Heart left ventricle (tissue), 16 donors: Measurements from ENCODE around the gene CHCHD1. TPM values are rescaled to one million over a fixed set of nuclear protein-coding genes. Genes with fewer than 3 reads are reported as not detected.

Source experiments
- ATAC-seq, 4 donors: fragments of 200-7000 bp; cut with Tn5 transposase; one replicate each; pipeline ENCODE4 v1.9.1; 2020 to 2022; ENCODE audit warnings: moderate library complexity in 4 of 4, mild to moderate bottlenecking in 3 of 4, moderate number of reproducible peaks in 1 of 4
- DNase-seq, 5 donors: peaks; one replicate each; pipeline ENCODE4 v3.0.0-alpha.2; 2020
- H3K27ac ChIP-seq, 12 donors: fragments of 200-600 bp; sonication (generic) in 4 of 12; one replicate each; pipeline versions ENCODE4 v1.5.0 to v1.8.0; 2016 to 2022; ENCODE audit warnings: mild to moderate bottlenecking in 2 of 12
- H3K27me3 ChIP-seq, 9 donors: fragments of 200-600 bp; sonication (generic) in 2 of 9; one replicate each; pipeline versions ENCODE4 v1.5.1 to v1.8.0; 2016 to 2022; ENCODE audit warnings: mild to moderate bottlenecking in 3 of 9
- H3K36me3 ChIP-seq, 9 donors: fragments of 200-600 bp; sonication (generic) in 2 of 9; one replicate each; pipeline versions ENCODE4 v1.5.0 to v1.8.0; 2018 to 2022; ENCODE audit warnings: mild to moderate bottlenecking in 2 of 9
- H3K4me1 ChIP-seq, 12 donors: fragments of 200-600 bp; sonication (generic) in 4 of 12; one replicate each; pipeline versions ENCODE4 v1.5.0 to v1.8.0; 2016 to 2022; ENCODE audit warnings: mild to moderate bottlenecking in 3 of 12
- H3K4me3 ChIP-seq, 12 donors: fragments of 200-600 bp; sonication (generic) in 4 of 12; one replicate each; pipeline versions ENCODE4 v1.5.0 to v1.8.0; 2017 to 2022; ENCODE audit warnings: mild to moderate bottlenecking in 9 of 12, moderate library complexity in 4 of 12
- H3K9me3 ChIP-seq, 12 donors: fragments of 200-600 bp; sonication (generic) in 4 of 12; one replicate each; pipeline versions ENCODE4 v1.5.0 to v1.8.0; 2016 to 2022; ENCODE audit warnings: mild to moderate bottlenecking in 1 of 12
- POLR2A ChIP-seq, 2 donors: fragments of 450-650 bp; IDR thresholded peaks; one replicate each; pipeline ENCODE4 v1.6.1; 2017; ENCODE audit warnings: antibody characterized with exemption in 2 of 2, mild to moderate bottlenecking in 2 of 2, moderate library complexity in 2 of 2
- WGBS, 4 donors: extraction: QIAGEN DNeasy Blood & Tissue Kit in 2 of 4; methylation state at CpG; one replicate each; pipeline versions ENCODE4 v1.1.5 to v1.1.7; 2013 to 2018; 5-methylcytosine and 5-hydroxymethylcytosine counted together
- intact Hi-C, 10 donors: fragments of 100-400 bp; cut with DNase I; formaldehyde crosslinking; loops; one replicate each; pipeline versions ENCODE4 v1.11.1 to v1.14.2; 2022
- polyA plus RNA-seq, 2 donors: library from polyadenylated mRNA; stranded (reverse); fragments of 200-250 nt; gene quantifications; one replicate each; pipeline ENCODE4 v1.2.3, GENCODE V29; 2013
- total RNA-seq, 9 donors: library from RNA; depleted of rRNA in 2 of 9; stranded (reverse); fragments of >200 nt in 2 of 9; fragmentation: NEBNext Ultra II Directional in 3 of 9; extraction: Animal tissue kit (Norgen Biotek cat#: 25700) in 3 of 9; gene quantifications; one replicate each; pipeline versions ENCODE4 v1.1.0 to v1.2.4, GENCODE V29; 2016 to 2023
- TF ChIP-seq, protein P1 (sequence below), 12 donors: fragments of 200-600 bp; sonication (generic) in 4 of 12; IDR thresholded peaks; one replicate each; pipeline versions ENCODE4 v1.5.0 to v1.8.0; 2018 to 2022; ENCODE audit warnings: antibody characterized with exemption in 12 of 12, mild to moderate bottlenecking in 5 of 12
- donor health status: ischemic (EF 13 %, LVEDD 7.1; RV severe dilation, severe dysfunction).
- donor health status: healthy with polysubstance abuse.
- donor health status: DM: no; HTN: yes; CAD: no.
- donor health status: DM: no; HTN: no; CAD: no.
- donor health status: ischemic (EF 25% LVEDD 6.9; RV normal size, moderate dysfunction).
- donor health status: ischemic (EF 25% LVEDD 5.7; RV mildly dilated, moderate dysfunction).
- donor health status: healthy.
- donor health status: DM: yes; HTN: yes; CAD: no.
- donor health status: ischemic (EF 35%, LVEDD 5.7; RV mildly dilated, moderate dysfunction).
- donor health status: nonischemic (EF 11% LVEDD 7.7; RV severe dilation, severe dysfunction).
- donor health status: DM: yes; HTN: yes; CAD: no.
- donor health status: PGD.
- donor health status: ischemic (EF 29% LVEDD 5.4; RV normal size, mild dysfunction).
- donor health status: nonischemic (EF 23%, LVEDD 6.1; RV moderate dilation, normal function).

CHCHD1 gene
- total and polyA plus RNA-seq, 11 donors = 17.3 to 77.9 (median 24.0) TPM

GRCh38 chr10:73750819-73751218 is 31.0 kb upstream of the CHCHD1 start:
- WGBS, 4 donors = 89 to 100% (median 96%) methylated on average over 1 of the region's 1 CpG
- ATAC-seq (no peak), DNase-seq (no peak)
- H3K27me3 ChIP-seq = no peaks in the 10 kb centered on the region
- peaks cover 1 to 40% (median 22%) of the 10 kb centered on the region in 12 donors for H3K4me1 ChIP-seq
- intact Hi-C loops = no loop called here
- no peaks in the 10 kb centered on the region for H3K9me3 ChIP-seq
- peaks cover 0 to 97% (median 94%) of the 10 kb centered on the region in 9 donors for H3K36me3 ChIP-seq
- no peak overlapping the region for H3K4me3 ChIP-seq
- H3K27ac ChIP-seq = no peak overlapping the region
- TF ChIP-seq, protein P1, sequence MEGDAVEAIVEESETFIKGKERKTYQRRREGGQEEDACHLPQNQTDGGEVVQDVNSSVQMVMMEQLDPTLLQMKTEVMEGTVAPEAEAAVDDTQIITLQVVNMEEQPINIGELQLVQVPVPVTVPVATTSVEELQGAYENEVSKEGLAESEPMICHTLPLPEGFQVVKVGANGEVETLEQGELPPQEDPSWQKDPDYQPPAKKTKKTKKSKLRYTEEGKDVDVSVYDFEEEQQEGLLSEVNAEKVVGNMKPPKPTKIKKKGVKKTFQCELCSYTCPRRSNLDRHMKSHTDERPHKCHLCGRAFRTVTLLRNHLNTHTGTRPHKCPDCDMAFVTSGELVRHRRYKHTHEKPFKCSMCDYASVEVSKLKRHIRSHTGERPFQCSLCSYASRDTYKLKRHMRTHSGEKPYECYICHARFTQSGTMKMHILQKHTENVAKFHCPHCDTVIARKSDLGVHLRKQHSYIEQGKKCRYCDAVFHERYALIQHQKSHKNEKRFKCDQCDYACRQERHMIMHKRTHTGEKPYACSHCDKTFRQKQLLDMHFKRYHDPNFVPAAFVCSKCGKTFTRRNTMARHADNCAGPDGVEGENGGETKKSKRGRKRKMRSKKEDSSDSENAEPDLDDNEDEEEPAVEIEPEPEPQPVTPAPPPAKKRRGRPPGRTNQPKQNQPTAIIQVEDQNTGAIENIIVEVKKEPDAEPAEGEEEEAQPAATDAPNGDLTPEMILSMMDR (IDR thresholded peaks at IDR 0.05) = no peak
- no peak for TF ChIP-seq POLR2A (IDR thresholded peaks at IDR 0.05)

DNA sequence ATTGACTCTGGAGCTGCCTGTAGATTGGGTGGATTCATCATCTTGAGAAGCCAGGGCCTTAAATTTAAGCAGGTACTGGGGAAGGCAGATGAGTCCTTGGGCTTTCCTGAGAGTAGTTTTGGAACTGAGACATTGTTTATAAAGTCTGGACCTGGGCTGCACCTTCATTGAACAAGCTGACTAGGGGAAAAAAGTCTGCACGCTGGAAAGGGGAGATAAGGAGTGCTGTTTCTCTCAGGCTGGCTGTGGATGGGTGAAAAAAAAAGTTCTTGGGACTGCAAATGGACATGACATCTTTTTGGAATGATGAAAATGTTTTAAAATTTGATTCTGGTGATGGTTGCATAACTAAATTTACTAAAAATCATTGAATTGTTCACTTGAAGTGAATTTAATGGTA is 25.7 kb upstream of the CHCHD1 start:
- 30 to 72% (median 34%) methylated on average over 1 of the region's 1 CpG for WGBS, 4 donors
- peaks cover 0 to 100% (median 84%) of the 10 kb centered on the region in 9 donors for H3K36me3 ChIP-seq
- ATAC-seq = no peak
- peaks cover 0 to 10% (median 0%) of the 10 kb centered on the region in 12 donors for H3K4me1 ChIP-seq
- DNase-seq = no peak
- TF ChIP-seq, protein P1 (IDR thresholded peaks at IDR 0.05) = no peak
- no peak for TF ChIP-seq POLR2A (IDR thresholded peaks at IDR 0.05)
- H3K27ac ChIP-seq = no peak overlapping the region
- no peak overlapping the region for H3K4me3 ChIP-seq
- H3K9me3 ChIP-seq = no peaks in the 10 kb centered on the region
- H3K27me3 ChIP-seq = no peaks in the 10 kb centered on the region
- intact Hi-C loops = no loop called here

DNA sequence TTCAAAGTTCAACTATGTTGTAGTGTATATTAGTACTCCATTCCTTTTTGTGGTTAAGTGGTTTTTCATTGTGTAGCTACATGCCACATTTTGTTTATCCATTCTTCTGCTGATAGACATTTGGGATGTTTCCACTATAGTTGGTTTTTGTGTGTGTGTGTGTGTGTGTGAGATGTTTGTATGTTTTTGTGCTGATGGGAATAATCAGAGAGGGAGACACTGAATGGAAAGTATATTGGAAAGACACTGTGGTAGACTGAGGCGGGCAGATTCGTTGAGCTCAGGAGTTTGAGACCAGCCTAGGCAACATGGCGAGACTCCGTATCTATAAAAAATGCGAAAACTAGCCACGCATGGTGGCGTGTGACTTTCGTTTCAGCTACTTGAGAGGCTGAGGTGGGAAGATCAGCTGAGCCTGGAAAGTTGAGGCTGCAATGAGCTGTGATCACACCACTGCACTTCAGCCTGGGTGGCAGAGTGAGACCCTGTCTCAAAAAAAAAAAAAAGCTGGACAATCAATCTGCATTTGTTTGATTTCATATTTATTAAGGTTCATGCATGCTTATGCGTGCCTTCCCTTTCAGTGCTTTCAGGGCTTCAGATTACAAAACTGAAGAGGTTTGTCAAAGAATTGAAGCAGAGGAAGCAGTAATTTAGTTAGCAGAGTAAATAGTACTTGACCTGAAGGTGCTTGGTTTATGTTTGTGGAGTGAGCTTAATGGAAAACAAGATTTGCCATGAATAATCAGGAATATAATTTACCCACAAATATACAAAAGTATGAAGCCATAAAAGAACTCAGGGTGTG is 22.9 kb upstream of the CHCHD1 start:
- H3K27me3 ChIP-seq = no peaks in the 10 kb centered on the region
- peaks cover 0 to 100% (median 84%) of the 10 kb centered on the region in 9 donors for H3K36me3 ChIP-seq
- ATAC-seq = no peak
- WGBS, 4 donors = 90 to 96% (median 93%) methylated on average over 9 of the region's 9 CpGs
- H3K4me1 ChIP-seq = peaks cover 0 to 10% (median 0%) of the 10 kb centered on the region in 12 donors
- no peak overlapping the region for H3K4me3 ChIP-seq
- H3K9me3 ChIP-seq = no peaks in the 10 kb centered on the region
- DNase-seq = no peak
- peak overlapping the region in 1 of 12 donors; percentile 47 for H3K27ac ChIP-seq
- intact Hi-C loops = no loop called here
- TF ChIP-seq, protein P1 (IDR thresholded peaks at IDR 0.05) = no peak
- no peak for TF ChIP-seq POLR2A (IDR thresholded peaks at IDR 0.05)

DNA sequence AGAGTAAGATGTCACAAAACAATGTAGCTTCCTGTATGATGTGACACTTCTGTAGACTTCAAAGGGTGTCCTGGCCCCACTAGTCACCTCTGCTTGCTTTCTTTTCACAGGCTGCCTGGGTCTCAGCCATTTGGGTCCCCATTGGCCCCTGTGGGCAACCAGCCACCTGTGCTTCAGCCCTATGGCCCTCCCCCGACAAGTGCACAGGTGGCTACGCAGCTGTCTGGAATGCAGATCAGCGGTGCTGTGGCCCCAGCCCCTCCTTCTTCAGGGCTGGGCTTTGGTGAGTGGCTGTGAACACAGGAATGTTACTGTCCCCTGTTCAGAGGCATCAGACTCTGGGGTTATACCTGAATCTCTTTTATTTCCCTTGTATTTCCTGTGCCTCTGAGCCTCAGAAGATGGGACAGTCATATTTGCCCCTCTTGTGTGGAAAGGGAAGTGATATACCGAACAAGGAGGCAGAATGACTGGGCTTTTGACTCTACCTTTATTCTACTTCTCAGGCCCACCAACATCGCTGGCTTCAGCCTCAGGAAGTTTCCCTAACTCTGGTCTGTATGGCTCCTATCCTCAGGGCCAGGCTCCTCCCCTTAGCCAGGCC is 22.2 kb upstream of the CHCHD1 start:
- peak in 1 of 4 donors; percentile 16 for ATAC-seq
- WGBS, 4 donors = 68 to 82% (median 76%) methylated on average over 5 of the region's 5 CpGs

More for the DNA sequence above, 22.2 kb upstream of the CHCHD1 start:
- TF ChIP-seq, protein P1 (IDR thresholded peaks at IDR 0.05) = no peak
- intact Hi-C loops = no loop called here
- peaks cover 0 to 100% (median 84%) of the 10 kb centered on the region in 9 donors for H3K36me3 ChIP-seq
- H3K27me3 ChIP-seq = no peaks in the 10 kb centered on the region
- H3K4me1 ChIP-seq = peaks cover 0 to 10% (median 0%) of the 10 kb centered on the region in 12 donors
- H3K4me3 ChIP-seq = no peak overlapping the region
- H3K27ac ChIP-seq = peak overlapping the region in 1 of 12 donors; percentile 47
- no peaks in the 10 kb centered on the region for H3K9me3 ChIP-seq
- no peak for DNase-seq
